ES-I3 (cell line): ENCODE measurements around the gene PADI1.

Experiments used
- H3K36me3 ChIP-seq: 2 replicates; pipeline ENCODE4 v1.6.1; 2013; ENCODE audit warnings: mild to moderate bottlenecking, low read length, control low read depth, moderate library complexity; ENCODE audit not compliant: insufficient read depth
- H3K4me1 ChIP-seq: 2 replicates; pipeline ENCODE4 v1.6.1; 2013; ENCODE audit warnings: mild to moderate bottlenecking, control low read depth, low read length; ENCODE audit not compliant: insufficient read depth
- H3K9ac ChIP-seq: 2 replicates; pipeline ENCODE4 v1.6.1; 2013; ENCODE audit warnings: low read depth, mild to moderate bottlenecking, low read length, moderate library complexity
- H3K9me3 ChIP-seq: 2 replicates; pipeline ENCODE4 v1.6.1; 2013; ENCODE audit warnings: mild to moderate bottlenecking, low read length, moderate library complexity; ENCODE audit not compliant: control insufficient read depth, insufficient read depth

The PADI1 gene

GRCh38 chr1:17212009-17212408, 7.1 kb downstream of the PADI1 start:
- no peak overlapping the region for H3K9ac ChIP-seq
- H3K9me3 ChIP-seq, result no peaks in the 10 kb centered on the region
- no peaks in the 10 kb centered on the region for H3K36me3 ChIP-seq
- H3K4me1 ChIP-seq, result peaks cover 43% of the 10 kb centered on the region

DNA sequence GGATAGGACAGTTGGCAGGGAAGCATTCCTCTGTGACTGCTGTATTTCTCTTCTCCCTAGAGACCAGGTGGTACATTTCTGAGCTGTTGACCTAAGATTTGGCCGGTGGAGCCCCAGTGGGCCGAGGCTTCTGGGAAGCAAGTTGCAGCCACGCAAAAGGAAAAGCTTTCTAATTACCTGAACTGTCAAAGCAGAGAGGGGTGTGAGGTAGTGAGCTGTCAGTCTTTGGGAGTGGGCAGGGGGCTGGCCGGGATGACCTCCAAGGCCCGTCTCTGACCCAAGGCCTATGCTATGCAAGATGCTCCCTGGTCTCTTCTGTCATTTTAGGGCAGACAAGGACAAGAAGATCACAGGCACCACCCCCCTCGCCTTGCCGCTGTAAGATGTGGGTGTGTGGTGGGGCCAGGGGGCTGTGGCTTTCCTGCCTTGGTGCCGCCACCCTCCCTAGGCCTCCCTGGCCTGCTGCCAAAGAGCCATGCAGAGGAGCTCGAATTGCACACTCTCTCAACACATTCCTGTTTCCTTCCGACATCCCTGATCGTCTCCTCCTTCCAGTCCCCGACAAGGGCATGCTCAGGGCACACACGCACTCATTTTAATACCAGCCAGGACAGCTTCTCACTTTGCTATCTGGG, 7.7 kb downstream of the PADI1 start:
- H3K9me3 ChIP-seq, result no peaks in the 10 kb centered on the region
- peaks cover 39% of the 10 kb centered on the region for H3K4me1 ChIP-seq
- H3K9ac ChIP-seq, result no peak overlapping the region
- H3K36me3 ChIP-seq, result no peaks in the 10 kb centered on the region

GRCh38 chr1:17213148-17213781, 8.3 kb downstream of the PADI1 start:
- no peaks in the 10 kb centered on the region for H3K36me3 ChIP-seq
- H3K9me3 ChIP-seq, result no peaks in the 10 kb centered on the region
- no peak overlapping the region for H3K9ac ChIP-seq
- peaks cover 34% of the 10 kb centered on the region for H3K4me1 ChIP-seq

DNA sequence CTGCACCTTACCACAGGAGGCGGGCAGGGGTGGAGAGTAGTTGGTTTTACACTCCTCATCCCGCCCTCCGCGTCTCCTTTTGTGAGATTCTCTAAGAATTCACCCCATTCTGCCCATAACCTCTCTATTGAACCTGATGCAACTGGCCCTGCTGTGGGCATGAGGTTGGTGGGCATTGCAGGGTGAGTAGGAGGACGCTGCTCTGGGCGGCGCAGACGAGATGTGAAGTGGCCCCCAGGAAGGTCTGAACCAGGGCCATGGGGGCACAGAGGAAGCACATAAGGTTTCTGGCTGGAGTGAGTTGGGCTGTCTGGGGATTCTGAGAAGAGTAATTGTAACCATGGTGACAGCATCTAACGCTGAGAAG, 8.8 kb downstream of the PADI1 start:
- Histone ChIP-seq H3K36me3 (no peaks in the 10 kb centered on the region), H3K9ac (no peak overlapping the region)

DNA sequence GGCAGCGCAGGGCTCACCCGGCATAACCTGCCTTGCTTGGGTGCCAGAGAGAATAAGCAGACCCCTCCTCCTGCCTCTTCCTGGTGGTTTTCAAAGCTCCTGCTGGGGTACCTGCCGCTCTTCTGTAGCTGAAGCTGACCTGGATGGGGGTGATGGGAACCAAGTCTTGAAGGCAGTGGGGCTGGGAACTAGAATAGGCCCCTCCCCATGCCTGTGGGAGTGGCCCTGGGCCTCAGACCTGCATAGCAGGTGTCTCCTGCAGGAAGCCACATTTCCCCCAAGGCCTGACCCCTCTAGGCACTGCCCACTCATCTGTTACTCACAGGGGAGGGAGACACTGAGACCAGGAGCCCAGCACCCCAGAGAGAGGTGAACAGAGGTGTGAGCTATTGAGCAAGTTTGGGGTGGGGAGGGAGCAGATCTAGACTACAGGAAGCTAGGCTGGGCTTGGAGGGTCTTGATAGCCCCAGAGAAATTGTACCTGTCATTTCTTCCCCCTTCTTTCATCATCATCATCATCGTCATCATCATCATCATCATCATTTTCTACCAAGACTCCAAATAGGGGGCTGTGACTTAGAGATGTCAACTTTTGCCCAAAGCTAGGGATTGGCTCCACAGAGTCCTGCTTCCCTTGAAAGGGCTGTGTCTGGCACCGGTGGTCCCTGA, 10.1 kb downstream of the PADI1 start:
- no peak overlapping the region for H3K9ac ChIP-seq

More for the DNA sequence above, 8.8 kb downstream of the PADI1 start:
- H3K4me1 ChIP-seq, result peaks cover 32% of the 10 kb centered on the region
- no peaks in the 10 kb centered on the region for H3K9me3 ChIP-seq

DNA sequence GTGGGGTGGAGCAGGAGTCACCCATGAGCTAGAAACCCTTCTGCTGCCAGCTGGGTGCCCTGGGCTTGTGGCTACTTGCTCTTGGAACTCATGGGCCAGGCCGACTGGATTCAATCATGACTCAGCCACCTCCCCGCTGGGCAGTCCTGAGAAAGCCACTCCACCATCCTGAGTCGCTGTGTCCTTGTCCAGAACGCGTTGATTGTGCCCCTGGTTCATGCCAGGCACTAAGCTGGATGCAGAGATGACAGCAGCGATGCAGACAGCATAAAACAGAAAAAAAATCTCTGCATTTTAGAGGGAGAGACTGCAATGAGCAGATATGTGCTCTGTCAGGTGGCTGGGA, 10.6 kb downstream of the PADI1 start:
- peaks cover 26% of the 10 kb centered on the region for H3K4me1 ChIP-seq
- H3K36me3 ChIP-seq, result no peaks in the 10 kb centered on the region
- H3K9ac ChIP-seq, result no peak overlapping the region
- no peaks in the 10 kb centered on the region for H3K9me3 ChIP-seq

More for the DNA sequence above, 10.1 kb downstream of the PADI1 start:
- H3K36me3 ChIP-seq, result no peaks in the 10 kb centered on the region
- no peaks in the 10 kb centered on the region for H3K9me3 ChIP-seq
- peaks cover 29% of the 10 kb centered on the region for H3K4me1 ChIP-seq

- Histone ChIP-seq H3K9ac (no peak overlapping the region), H3K9me3 (no peaks in the 10 kb centered on the region), H3K4me1 (peaks cover 23% of the 10 kb centered on the region), H3K36me3 (no peaks in the 10 kb centered on the region)
These were observed 11.2 kb downstream of the PADI1 start for GRCh38 chr1:17216078-17216477.

DNA sequence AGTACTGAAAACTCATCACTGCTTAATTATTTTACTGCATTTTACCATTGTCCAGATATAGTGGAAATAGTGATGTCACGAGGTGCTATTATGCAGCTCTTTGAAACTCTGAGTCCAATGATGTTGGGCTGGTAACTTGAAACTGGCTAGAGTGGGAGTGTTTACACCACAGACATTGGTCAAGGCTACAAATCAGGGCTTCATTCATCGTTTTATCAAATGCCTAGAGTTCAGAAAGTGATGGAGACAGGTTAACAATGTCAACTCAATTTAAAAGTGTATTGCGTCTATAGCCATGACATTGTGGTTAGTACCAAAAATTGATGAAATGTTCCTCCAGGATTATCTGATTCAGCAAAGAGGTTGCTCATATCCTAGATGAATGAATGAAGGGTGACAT, 12.7 kb downstream of the PADI1 start:
- H3K36me3 ChIP-seq, result no peaks in the 10 kb centered on the region
- H3K9ac ChIP-seq, result no peak overlapping the region

GRCh38 chr1:17218939-17219338, 14.0 kb downstream of the PADI1 start:
- H3K9ac ChIP-seq, result no peak overlapping the region
- H3K4me1 ChIP-seq, result peaks cover 14% of the 10 kb centered on the region
- H3K9me3 ChIP-seq, result no peaks in the 10 kb centered on the region
- no peaks in the 10 kb centered on the region for H3K36me3 ChIP-seq

More for the DNA sequence above, 12.7 kb downstream of the PADI1 start:
- Histone ChIP-seq H3K4me1 (peaks cover 19% of the 10 kb centered on the region), H3K9me3 (no peaks in the 10 kb centered on the region)

- H3K4me1 ChIP-seq, result peaks cover 9% of the 10 kb centered on the region
- H3K9me3 ChIP-seq, result no peaks in the 10 kb centered on the region; the same call in 1 of the 2 replicates
- no peaks in the 10 kb centered on the region for H3K36me3 ChIP-seq
- no peak overlapping the region for H3K9ac ChIP-seq
These were observed 15.4 kb downstream of the PADI1 start for GRCh38 chr1:17220287-17220686.

- Histone ChIP-seq H3K9me3 (no peaks in the 10 kb centered on the region; the same call in 1 of the 2 replicates), H3K4me1 (no peaks in the 10 kb centered on the region), H3K9ac (no peak overlapping the region), H3K36me3 (no peaks in the 10 kb centered on the region)
These were observed 17.6 kb downstream of the PADI1 start for GRCh38 chr1:17222557-17222956.

- H3K9me3 ChIP-seq, result no peaks in the 10 kb centered on the region; the same call in 1 of the 2 replicates
- no peaks in the 10 kb centered on the region for H3K4me1 ChIP-seq
- no peak overlapping the region for H3K9ac ChIP-seq
- no peaks in the 10 kb centered on the region for H3K36me3 ChIP-seq
These were observed 19.5 kb downstream of the PADI1 start for GRCh38 chr1:17224434-17224833.

DNA sequence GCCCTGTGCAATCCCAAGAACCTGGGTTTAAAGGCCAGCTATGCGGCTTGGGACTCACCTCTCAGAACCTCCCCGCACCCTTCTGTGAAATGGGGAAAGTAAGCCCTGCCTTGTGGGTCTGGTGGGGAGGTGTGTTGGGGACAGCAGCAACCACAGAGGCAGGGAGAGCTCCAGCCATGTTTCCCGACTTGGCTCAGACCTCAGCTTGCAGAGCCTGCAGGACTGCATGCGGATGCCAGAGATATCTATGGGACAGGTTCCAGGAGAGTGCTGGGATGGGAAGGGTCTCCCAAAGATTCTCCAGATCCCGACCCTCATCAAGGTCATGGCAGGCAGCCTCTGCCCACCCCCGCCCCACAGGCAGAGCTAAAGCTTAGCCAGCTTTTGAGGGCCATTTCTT, 20.2 kb downstream of the PADI1 start:
- no peak overlapping the region for H3K9ac ChIP-seq
- H3K9me3 ChIP-seq, result no peaks in the 10 kb centered on the region; the same call in 1 of the 2 replicates
- no peaks in the 10 kb centered on the region for H3K4me1 ChIP-seq
- H3K36me3 ChIP-seq, result no peaks in the 10 kb centered on the region

DNA sequence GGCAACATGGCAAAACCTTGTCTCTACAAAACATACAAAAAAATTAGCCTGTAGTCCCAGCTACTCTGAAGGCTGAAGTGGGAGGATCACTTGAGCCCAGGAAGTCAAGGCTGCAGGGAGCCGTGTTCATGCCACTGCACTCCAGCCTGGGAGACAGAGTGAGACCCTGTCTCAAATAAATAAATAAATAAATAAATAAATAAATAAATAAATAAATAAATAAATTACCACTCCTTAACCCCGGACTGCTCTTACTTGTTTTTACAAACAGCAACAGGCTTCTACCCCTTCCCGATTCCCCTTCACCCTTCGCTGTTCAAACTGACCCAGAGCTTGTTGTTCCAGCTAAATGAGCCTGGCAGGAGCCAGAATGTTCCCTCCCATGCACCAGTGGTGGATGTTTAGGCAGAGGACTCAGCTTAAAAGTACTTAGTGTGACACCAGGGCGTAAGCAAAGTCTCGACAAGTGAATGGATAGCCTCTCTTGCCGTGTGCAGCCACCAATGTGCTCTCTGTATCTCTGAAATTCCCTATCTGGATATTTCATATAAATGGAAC, 22.5 kb downstream of the PADI1 start:
- Histone ChIP-seq H3K9ac (no peak overlapping the region), H3K9me3 (no peaks in the 10 kb centered on the region; the same call in 1 of the 2 replicates), H3K36me3 (no peaks in the 10 kb centered on the region), H3K4me1 (no peaks in the 10 kb centered on the region)

- no peak overlapping the region for H3K9ac ChIP-seq
- H3K4me1 ChIP-seq, result no peaks in the 10 kb centered on the region
- H3K9me3 ChIP-seq, result no peaks in the 10 kb centered on the region; the same call in 1 of the 2 replicates
- H3K36me3 ChIP-seq, result no peaks in the 10 kb centered on the region
These were observed 23.7 kb downstream of the PADI1 start for GRCh38 chr1:17228619-17229018.
